GM12878 (cell line): ENCODE measurements around the gene SERPINB6. TPM values are rescaled to one million over a fixed set of nuclear protein-coding genes. Genes with fewer than 3 reads are reported as not detected.
A peak's percentile ranks its signal among the peaks of the same experiment; 100 is the strongest.

ENCODE experiments used
- ATAC-seq: fragments of 200-7000 bp; cut with Tn5 transposase; 3 replicates; pipeline ENCODE4 v1.9.1; 2020; ENCODE audit warnings: mild to moderate bottlenecking, moderate library complexity
- Bru-seq: library from RNA; stranded (reverse); fragments of 400-500 nt; gene quantifications from one replicate; lab custom pipeline; 2021; lab: Mats Ljungman, UMichigan
- BruChase-seq, 2 experiments: library from RNA; stranded (reverse); fragments of 400-500 nt; gene quantifications; one replicate each; lab custom pipeline; 2021; lab: Mats Ljungman, UMichigan
- BruUV-seq: library from RNA; stranded (reverse); fragments of 400-500 nt; replicated peaks from 2 replicates; lab custom pipeline; 2021; lab: Mats Ljungman, UMichigan
- CTCF ChIA-PET: fragments of 300-600 bp; sonication (Branson Sonifier 250); formaldehyde crosslinking; extraction: SDS; loops from one replicate; lab custom pipeline; 2021; ENCODE audit warnings: inconsistent platforms; lab: Yijun Ruan, JAX
- POLR2A ChIA-PET: fragments of 350-600 bp; formaldehyde crosslinking; extraction: SDS; loops from one replicate; lab custom pipeline; 2021; ENCODE audit warnings: inconsistent platforms; lab: Charles Lee
- RAD21 ChIA-PET: fragments of 300-600 bp; sonication (Branson Sonifier 250); formaldehyde crosslinking; loops from one replicate; lab custom pipeline; 2023; ENCODE audit warnings: antibody characterized with exemption; ENCODE audit not compliant: unreplicated experiment; lab: Charles Lee
- SMC1A ChIA-PET: fragments of 300-600 bp; sonication (Branson Sonifier 250); formaldehyde crosslinking; loops from one replicate; lab custom pipeline; 2023; ENCODE audit not compliant: unreplicated experiment, uncharacterized antibody; lab: Charles Lee
- DNase-seq: peaks from one replicate; pipeline ENCODE4 v3.0.0-alpha.2; 2011; ENCODE audit warnings: low read depth, low spot score
- FAIRE-seq: peaks from 3 replicates; lab custom pipeline; 2011; peaks lifted over from hg19 to GRCh38; lab: Jason Lieb, UNC
- H2AFZ ChIP-seq: 2 replicates; pipeline ENCODE4 v1.6.0; 2011; ENCODE audit warnings: low read depth, low read length, control low read depth; ENCODE audit not compliant: control insufficient read depth
- H3K27ac ChIP-seq: 2 replicates; pipeline ENCODE4 v1.5.1; 2011; ENCODE audit warnings: control low read depth; ENCODE audit not compliant: control insufficient read depth, insufficient read depth
- H3K27me3 ChIP-seq, 2 experiments: replicated peaks in 1 of 2; 2 replicates each; pipeline versions ENCODE4 v1.6.0 to v1.6.1; 2011; ENCODE audit warnings: low read length in 1 of 2; ENCODE audit not compliant: control insufficient read depth in 2 of 2, insufficient read depth in 2 of 2
- H3K36me3 ChIP-seq, 2 experiments: 2 replicates each; pipeline ENCODE4 v1.5.1; 2011; ENCODE audit warnings: low read length in 1 of 2; ENCODE audit not compliant: control insufficient read depth in 2 of 2, insufficient read depth in 2 of 2
- H3K4me1 ChIP-seq: 2 replicates; pipeline ENCODE4 v1.6.1; 2011; ENCODE audit warnings: mild to moderate bottlenecking, low read length, moderate library complexity, mixed read lengths; ENCODE audit not compliant: control insufficient read depth, insufficient read depth
- H3K4me2 ChIP-seq: 2 replicates; pipeline ENCODE4 v1.6.0; 2011; ENCODE audit warnings: control low read depth; ENCODE audit not compliant: control insufficient read depth, insufficient read depth
- H3K4me3 ChIP-seq: fragments of 200-600 bp; sonication (generic); 2 replicates; pipeline ENCODE4 v1.5.1; 2016
- H3K79me2 ChIP-seq: 2 replicates; pipeline ENCODE4 v1.6.0; 2011; ENCODE audit warnings: low read length; ENCODE audit not compliant: control insufficient read depth, insufficient read depth
- H3K9ac ChIP-seq: 2 replicates; pipeline ENCODE4 v1.8.0; 2011; ENCODE audit warnings: low read length, control low read depth, mixed read lengths; ENCODE audit not compliant: control insufficient read depth, insufficient read depth
- H3K9me3 ChIP-seq: replicated peaks from 3 replicates; pipeline ENCODE4 v1.5.1; 2011; ENCODE audit warnings: mild to moderate bottlenecking, low read length; ENCODE audit not compliant: control insufficient read depth, insufficient read depth
- H4K20me1 ChIP-seq: 2 replicates; pipeline ENCODE4 v1.6.0; 2011; ENCODE audit not compliant: control insufficient read depth, insufficient read depth
- PAX5 ChIP-seq: IDR thresholded peaks from 2 replicates; pipeline ENCODE4 v1.6.1; 2011; ENCODE audit warnings: low read depth, low read length, borderline replicate concordance
- SUZ12 ChIP-seq: fragments of 200-600 bp; sonication (generic); IDR thresholded peaks from one replicate; pipeline ENCODE4 v1.6.1; 2018; ENCODE audit warnings: antibody characterized with exemption, mild to moderate bottlenecking; ENCODE audit not compliant: unreplicated experiment
- WGBS: methylation state at CpG from one replicate; pipeline ENCODE4 v1.1.6; 2016; ENCODE audit warnings: low lambda C conversion rate; ENCODE audit not compliant: insufficient replicate concordance, insufficient coverage; ENCODE audit errors: missing lambda C conversion rate; 5-methylcytosine and 5-hydroxymethylcytosine counted together
- in situ Hi-C: fragments of 300-500 bp; cut with MboI; formaldehyde crosslinking; loops from 9 replicates; pipeline ENCODE4 v1.14.3; 2018; ENCODE audit warnings: mixed read lengths
- intact Hi-C: fragments of 100-400 bp; cut with micrococcal nuclease; formaldehyde crosslinking; loops from one replicate; pipeline ENCODE4 v1.14.2; 2022; ENCODE audit not compliant: unreplicated experiment
- long read RNA-seq, 2 experiments: library from polyadenylated mRNA; unstranded; transcript quantifications; one replicate each; pipeline ENCODE4 v2.0.0, GENCODE V29; 2019 to 2020
- polyA minus RNA-seq, 3 experiments: library from RNA; depleted of rRNA, polyadenylated mRNA; stranded (reverse); fragments of >200 nt; gene quantifications; 2 replicates each; pipeline ENCODE4 v1.2.3, GENCODE V29; 2011
- polyA plus RNA-seq, 11 experiments: library from polyadenylated mRNA; depleted of rRNA in 4 of 11; unstranded in 6 of 11; stranded (reverse) in 5 of 11; fragments of >200 nt; fragmentation: Nextera tagmentation in 4 of 11; fragmentation: Illumina TruSeq in 1 of 11; extraction: Ambion mirVana in 4 of 11; extraction: Trizol in 1 of 11; gene quantifications; 1 replicate in 1 of 11; 2 replicates in 10 of 11; pipeline versions ENCODE4 v1.2.1 to v1.2.3, GENCODE V29; 2011 to 2016; ENCODE audit warnings: inconsistent platforms in 2 of 11, missing spikeins in 2 of 11, low read depth in 1 of 11
- total RNA-seq, 4 experiments: library from RNA; depleted of rRNA in 3 of 4; stranded (reverse); fragments of >200 nt in 3 of 4; fragmentation: Illumina TruSeq in 1 of 4; extraction: Trizol in 1 of 4; gene quantifications; 2 replicates each; pipeline versions ENCODE4 v1.2.1 to v1.2.3, GENCODE V29; 2013 to 2021

SERPINB6 gene
- total RNA-seq (2013; cell fraction: nucleolus; rRNA removed) = 0.35 and 0.49 TPM in 2 replicates
- total RNA-seq (2014; rRNA removed) (0.54 and 0.68 TPM in 2 replicates), total RNA-seq (2014; rRNA removed; fragmentation: Illumina TruSeq; extraction: Trizol) (0.49 and 0.88 TPM in 2 replicates), total RNA-seq (2021) (0.66 and 1.2 TPM in 2 replicates), polyA plus RNA-seq (2011; rRNA removed) (0.14 TPM in 1 of 2 replicates, not detected in the other), polyA plus RNA-seq (2014; fragmentation: Illumina TruSeq; extraction: Trizol) (0.68 and 0.98 TPM in 2 replicates), polyA plus RNA-seq (2014; fragmentation: Nextera tagmentation; extraction: Ambion mirVana) (1 to 10 TPM; 1.4 to 2.2 TPM), polyA plus RNA-seq (2014; rRNA removed) (0.45 and 0.58 TPM in 2 replicates), polyA plus RNA-seq (2016; fragmentation: Nextera tagmentation; extraction: Ambion mirVana) (under 1 TPM; 0.37 to 0.39 TPM), polyA minus RNA-seq (2011; rRNA and poly(A)+ RNA removed) (0.15 TPM in 1 of 2 replicates, not detected in the other), Bru-seq, nascent RNA (percentile 15 among the genes with signal in this experiment), BruChase-seq, experiment 1, labeled RNA remaining after a 6-hour chase (percentile 19 among the genes with signal in this experiment), BruChase-seq, experiment 2, labeled RNA remaining after a 2-hour chase (percentile 28 among the genes with signal in this experiment)
- polyA plus RNA-seq (2011; ENCODE audit: low read depth) = 1.5 TPM
- 0.10 TPM in 1 of 2 replicates, not detected in the other for polyA plus RNA-seq (2011; cell fraction: cytosol; rRNA removed)
- 0.06 and 0.23 TPM in 2 replicates for polyA plus RNA-seq (2011; cell fraction: nucleus; rRNA removed)
- 0.92 and 1.6 TPM in 2 replicates for polyA plus RNA-seq (2012)
- polyA minus RNA-seq (2011; cell fraction: cytosol; rRNA and poly(A)+ RNA removed) = 3.2 and 5.1 TPM in 2 replicates
- 0.36 and 0.67 TPM in 2 replicates for polyA minus RNA-seq (2011; cell fraction: nucleus; rRNA and poly(A)+ RNA removed)
- long read RNA-seq, experiment 1 = 0 reads
- long read RNA-seq, experiment 2, partial matches to known transcripts = 0 of 1 reads
- long read RNA-seq, experiment 2, other reads (novel, unspliced or antisense) = 1 of 1 reads

DNA sequence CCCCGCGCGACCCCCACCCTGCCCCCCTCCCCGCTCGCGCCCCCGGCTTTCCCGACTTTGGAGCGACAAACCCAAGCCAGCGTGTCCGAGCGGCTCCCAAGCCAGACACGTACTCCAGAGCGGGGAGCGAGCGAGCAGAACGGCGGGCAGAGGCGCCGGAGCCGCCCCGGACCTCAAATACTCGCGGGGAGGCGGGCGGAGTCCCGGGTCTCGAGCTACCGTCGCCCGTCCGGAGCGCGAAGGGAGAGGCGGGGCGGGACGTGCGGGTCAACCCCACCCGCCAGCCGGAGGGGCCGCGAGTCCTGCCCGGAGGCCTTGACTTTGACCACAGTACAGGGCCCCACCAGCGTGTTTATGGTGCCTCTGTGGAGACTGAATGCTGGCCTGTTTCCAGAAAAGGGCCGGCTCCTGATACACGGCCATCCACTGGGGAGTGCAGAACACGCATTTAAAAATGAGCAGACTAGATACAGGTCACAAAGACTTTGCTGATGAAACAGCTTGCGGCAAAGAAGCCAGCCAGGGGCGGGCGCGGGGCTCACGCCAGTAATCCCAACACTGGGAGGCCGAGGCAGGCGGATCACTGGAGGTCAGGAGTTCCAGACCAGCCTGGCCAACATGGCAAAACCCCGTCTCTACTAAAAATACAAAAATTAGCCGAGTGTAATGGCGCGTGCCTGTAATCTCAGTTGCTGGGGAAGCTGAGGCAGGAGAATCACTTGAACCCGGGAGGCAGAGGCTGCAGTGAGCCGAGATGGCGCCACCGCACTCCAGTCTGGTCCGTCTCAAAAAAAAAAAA lies at the start of gene SERPINB6:
SERPINB6 (minus strand) TSS at position 148 of the 799 bp plus-strand sequence. CDS start 12,235 bp downstream, outside the sequence.
- Histone ChIP-seq H4K20me1 (no peaks in the 10 kb centered on the region), H3K27me3 (peaks cover 4 to 22% of the 10 kb centered on the region in 2 experiments), H2AFZ (no peak within 1 kb of the TSS; the same call in 1 of the 2 replicates), H3K9ac (no peak within 1 kb of the TSS), H3K9me3 (peaks cover 1% of the 10 kb centered on the region), H3K4me2 (peak within 1 kb of the TSS; percentile 35; the same call in 1 of the 2 replicates), H3K79me2 (no peaks in the 10 kb centered on the region), H3K4me3 (no peak within 1 kb of the TSS), H3K4me1 (no peaks in the 10 kb centered on the region), H3K36me3 (no peaks in the 10 kb centered on the region), H3K27ac (no peak within 1 kb of the TSS)
- in situ Hi-C loops (no loop called here), intact Hi-C loops (no loop called here)
- no peak for FAIRE-seq
- RAD21 ChIA-PET = no interaction called here
- CTCF ChIA-PET = no interaction called here
- 14% methylated on average over 26 of the region's 63 CpGs for WGBS
- DNase-seq = no peak
- TF ChIP-seq SUZ12 = peak; percentile 62
- no peak for TF ChIP-seq PAX5
- no peak for ATAC-seq
- BruUV-seq = no TSS peak
- POLR2A ChIA-PET = no interaction called here
- SMC1A ChIA-PET = interaction anchor here (0.6 kb wide), 1 partner anchor 150 kb away, joined by 3 read pairs; no protein-coding TSS in a partner anchor
